Fibroblast of villous mesenchyme (primary cell): ENCODE results near the gene RINT1. TPM values are rescaled to one million over a fixed set of nuclear protein-coding genes. Genes with fewer than 3 reads are reported as not detected.
A peak's percentile ranks its signal among the peaks of the same experiment; 100 is the strongest.
"Not testable (repeated sequence)": the region's sequence is repeated elsewhere in the genome, so short reads cannot be mapped to it uniquely, and the experiment has no call there.

Experiments used
- DNase-seq: peaks from one replicate; pipeline ENCODE4 v3.0.0-alpha.2; 2010; ENCODE audit warnings: low read depth
- H3K4me3 ChIP-seq: 2 replicates; pipeline ENCODE4 v1.5.1; 2011; ENCODE audit warnings: low read depth, mild to moderate bottlenecking, low read length
- CTCF ChIP-seq: IDR thresholded peaks from 2 replicates; pipeline ENCODE4 v1.5.1; 2012; ENCODE audit warnings: low read depth, mild to moderate bottlenecking, low read length; ENCODE audit not compliant: insufficient read depth
- total RNA-seq: library from RNA; depleted of rRNA; stranded (reverse); fragments of >200 nt; gene quantifications from 2 replicates; pipeline ENCODE4 v1.2.3, GENCODE V29; 2012

Gene RINT1
- total RNA-seq, 1 donor, result 22.5 TPM

GRCh38 chr7:105497016-105497415, 35.0 kb upstream of the RINT1 start:
- no peak for TF ChIP-seq CTCF
- no peak for DNase-seq
- H3K4me3 ChIP-seq, result no peak overlapping the region

GRCh38 chr7:105502173-105502572, 29.8 kb upstream of the RINT1 start:
- no peak for DNase-seq
- H3K4me3 ChIP-seq, result no peak overlapping the region
- TF ChIP-seq CTCF, result no peak

- no peak for TF ChIP-seq CTCF
- no peak for DNase-seq
- H3K4me3 ChIP-seq, result no peak overlapping the region
These were observed 19.6 kb upstream of the RINT1 start for GRCh38 chr7:105512415-105512814.

- no peak overlapping the region for H3K4me3 ChIP-seq
- no peak for TF ChIP-seq CTCF
- DNase-seq, result no peak
These were observed 19.0 kb upstream of the RINT1 start for GRCh38 chr7:105512926-105513526.

GRCh38 chr7:105515610-105516009, 16.4 kb upstream of the RINT1 start:
- not testable (repeated sequence) for DNase-seq, H3K4me3 ChIP-seq

- H3K4me3 ChIP-seq, result no peak overlapping the region
- no peak for TF ChIP-seq CTCF
- DNase-seq, result no peak
These were observed 12.6 kb upstream of the RINT1 start for GRCh38 chr7:105519353-105519752.

- DNase-seq, H3K4me3 ChIP-seq: not testable (repeated sequence)
These were observed 11.4 kb upstream of the RINT1 start for GRCh38 chr7:105520620-105521019.

GRCh38 chr7:105521027-105521716, 10.8 kb upstream of the RINT1 start:
- peak overlapping the region; percentile 68 for H3K4me3 ChIP-seq
- TF ChIP-seq CTCF, result no peak
- peak; percentile 67 for DNase-seq
